NCI-H446 treated with DMSO at 0.1 percent for 48 hours (cell line): ENCODE data around the gene FASN.
"Not testable (repeated sequence)": the region's sequence is repeated elsewhere in the genome, so short reads cannot be mapped to it uniquely, and the experiment has no call there.

Experiments
- DNase-seq: peaks from one replicate; lab custom pipeline; 2025; lab: John Stamatoyannopoulos, UW

The FASN gene

GRCh38 chr17:82098169-82098938 is at the start of gene FASN:
FASN (minus strand) TSS chr17:82098236; CDS start chr17:82096445, 1,791 bp downstream.
- DNase-seq = peak; percentile 90

- DNase-seq = no peak
Observed at GRCh38 chr17:82146663-82147654, 48.9 kb upstream of the FASN start.

DNA sequence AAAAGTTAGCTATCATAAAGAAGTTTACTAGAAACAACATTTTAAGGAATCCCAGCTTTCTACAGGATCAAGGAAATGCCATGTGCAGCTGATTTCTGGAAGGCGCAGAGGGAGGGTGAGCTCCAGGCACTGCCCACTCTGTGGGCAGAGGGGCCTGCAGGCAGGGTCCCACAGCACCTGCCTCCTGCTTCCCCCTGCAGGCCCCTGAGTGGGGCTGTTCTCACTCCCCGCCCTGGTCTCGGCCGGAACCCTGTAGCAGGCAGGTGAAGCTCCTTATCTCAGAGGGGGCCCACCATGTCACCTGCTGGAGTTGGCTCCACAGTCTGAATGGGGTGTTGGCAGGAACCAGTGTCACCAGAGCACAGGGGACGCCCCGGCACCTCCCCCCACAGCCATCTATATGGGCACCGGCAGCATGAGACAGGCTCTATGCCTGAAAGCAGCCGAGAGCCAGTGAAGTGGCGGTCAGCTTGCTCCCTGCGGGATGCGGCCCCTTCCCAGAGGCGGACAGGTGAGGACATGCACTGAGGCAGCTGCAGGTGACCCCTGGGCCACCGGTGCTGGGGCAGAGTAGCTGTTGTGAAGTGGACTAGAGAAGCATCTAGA is 47.6 kb upstream of the FASN start:
- no peak for DNase-seq

DNA sequence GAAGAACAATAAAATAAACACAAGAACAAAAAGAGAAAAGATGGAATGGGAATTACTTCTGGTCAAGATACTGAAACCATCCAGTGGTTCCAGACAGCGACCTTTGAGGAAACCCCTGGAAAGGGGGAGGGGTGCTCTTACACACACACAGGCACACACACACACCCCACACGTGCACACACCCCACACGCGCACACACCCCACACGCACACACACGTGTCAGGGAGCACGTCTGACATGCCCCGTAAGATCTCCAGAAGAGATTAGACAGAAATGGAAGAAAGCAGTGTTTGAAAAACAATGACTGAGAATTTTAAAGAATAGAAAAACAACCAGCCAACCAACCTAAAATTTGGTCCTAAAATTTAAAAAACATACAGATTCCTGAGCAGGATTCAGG is 45.3 kb upstream of the FASN start:
- DNase-seq = no peak

DNA sequence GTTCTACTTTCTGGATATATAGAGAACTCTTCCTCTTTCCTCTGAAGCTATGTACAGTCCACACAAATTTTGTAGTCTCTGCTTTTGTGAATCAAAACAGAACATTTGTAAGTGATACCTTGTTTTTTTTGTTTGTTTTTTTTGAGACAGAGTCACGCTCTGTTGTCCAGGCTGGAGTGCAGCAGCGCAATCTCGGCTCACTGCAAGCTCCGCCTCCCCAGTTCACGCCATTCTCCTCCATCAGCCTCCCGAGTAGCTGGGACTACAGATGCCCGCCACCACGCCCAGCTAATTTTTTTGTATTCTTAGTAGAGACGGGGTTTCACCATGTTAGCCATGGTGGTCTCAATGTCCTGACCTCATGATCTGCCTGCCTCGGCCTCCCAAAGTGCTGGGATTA is 41.9 kb upstream of the FASN start:
- not testable (repeated sequence) for DNase-seq

DNA sequence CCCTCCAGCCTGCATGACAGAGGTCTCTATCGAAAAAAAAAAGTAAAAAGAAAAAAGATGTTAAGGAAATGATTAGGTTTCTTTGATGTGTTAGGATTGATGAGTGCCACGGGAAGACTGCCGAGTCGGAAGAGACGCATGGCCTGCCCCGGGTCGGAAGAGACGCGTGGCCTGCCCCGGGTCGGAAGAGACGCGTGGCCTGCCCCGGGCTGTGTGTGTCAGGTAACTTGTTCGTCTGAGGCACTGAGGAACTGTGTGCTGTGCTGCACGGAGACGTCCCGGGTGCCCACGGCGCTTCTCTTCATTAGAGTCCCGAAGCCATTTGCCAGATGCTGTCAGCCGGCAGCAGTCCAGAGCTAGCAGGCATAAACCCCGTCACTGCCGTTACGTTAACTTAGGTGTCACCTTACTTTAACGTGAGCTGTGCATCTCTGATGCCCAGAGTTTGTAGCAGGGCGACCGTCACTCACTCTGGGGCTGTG is 40.5 kb upstream of the FASN start:
- DNase-seq = no peak

DNA sequence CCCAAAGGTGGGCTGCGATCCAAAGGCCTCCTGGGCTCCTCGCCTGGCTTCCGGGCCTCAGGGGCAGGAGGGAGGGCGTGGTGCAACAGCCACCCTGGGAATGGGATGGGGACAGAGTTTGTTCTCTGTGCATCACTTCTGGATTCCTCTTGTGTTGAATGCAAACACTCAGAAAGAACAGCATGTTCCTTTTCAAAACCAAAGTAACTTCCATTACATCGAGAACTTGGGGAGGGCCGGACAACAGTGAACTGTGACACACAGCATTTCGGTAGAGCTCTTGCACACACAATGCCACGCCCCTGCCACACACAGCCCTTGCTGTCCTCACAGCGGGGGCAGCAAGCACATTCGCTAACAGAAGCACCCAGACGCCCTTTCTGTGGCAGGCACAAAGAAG is 36.1 kb upstream of the FASN start:
- DNase-seq = no peak

- not testable (repeated sequence) for DNase-seq
Observed at GRCh38 chr17:82133166-82133953, 35.3 kb upstream of the FASN start.

GRCh38 chr17:82129095-82129494 is 31.1 kb upstream of the FASN start:
- DNase-seq = no peak

DNA sequence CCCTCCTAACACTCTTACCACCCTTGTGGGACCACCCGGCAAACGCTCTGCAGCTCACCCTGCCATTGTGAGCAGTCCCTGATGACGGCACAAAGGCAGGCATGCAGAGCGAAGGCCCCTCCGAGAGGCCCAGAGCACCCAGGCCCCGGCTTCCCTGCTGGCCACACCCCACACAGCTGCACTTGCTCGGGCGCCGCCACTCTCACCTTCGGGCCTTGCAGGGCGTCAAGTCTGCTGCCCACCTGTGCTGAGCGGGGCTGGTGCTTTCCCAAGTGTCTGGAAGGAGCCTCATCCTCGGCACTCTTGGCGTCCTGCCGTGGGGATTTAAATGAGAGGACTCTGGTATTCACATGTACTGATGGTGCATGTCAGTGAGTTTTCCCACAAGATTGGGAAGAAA is 30.3 kb upstream of the FASN start:
- no peak for DNase-seq

GRCh38 chr17:82127704-82128103 is 29.7 kb upstream of the FASN start:
- DNase-seq = no peak

DNA sequence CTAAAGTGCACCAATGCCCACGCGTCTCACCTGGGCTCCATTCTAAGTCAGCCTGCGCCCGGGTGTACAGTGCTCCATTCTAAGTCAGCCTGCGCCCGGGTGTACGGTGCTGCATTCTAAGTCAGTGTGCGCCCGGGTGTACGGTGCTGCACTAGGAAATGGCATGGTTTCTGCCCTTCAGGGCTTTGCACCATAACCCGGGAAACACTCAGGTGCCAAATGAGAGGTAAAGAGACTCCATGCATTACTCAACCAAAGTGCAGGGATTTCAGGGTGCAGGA is 29.2 kb upstream of the FASN start:
- DNase-seq = no peak

DNA sequence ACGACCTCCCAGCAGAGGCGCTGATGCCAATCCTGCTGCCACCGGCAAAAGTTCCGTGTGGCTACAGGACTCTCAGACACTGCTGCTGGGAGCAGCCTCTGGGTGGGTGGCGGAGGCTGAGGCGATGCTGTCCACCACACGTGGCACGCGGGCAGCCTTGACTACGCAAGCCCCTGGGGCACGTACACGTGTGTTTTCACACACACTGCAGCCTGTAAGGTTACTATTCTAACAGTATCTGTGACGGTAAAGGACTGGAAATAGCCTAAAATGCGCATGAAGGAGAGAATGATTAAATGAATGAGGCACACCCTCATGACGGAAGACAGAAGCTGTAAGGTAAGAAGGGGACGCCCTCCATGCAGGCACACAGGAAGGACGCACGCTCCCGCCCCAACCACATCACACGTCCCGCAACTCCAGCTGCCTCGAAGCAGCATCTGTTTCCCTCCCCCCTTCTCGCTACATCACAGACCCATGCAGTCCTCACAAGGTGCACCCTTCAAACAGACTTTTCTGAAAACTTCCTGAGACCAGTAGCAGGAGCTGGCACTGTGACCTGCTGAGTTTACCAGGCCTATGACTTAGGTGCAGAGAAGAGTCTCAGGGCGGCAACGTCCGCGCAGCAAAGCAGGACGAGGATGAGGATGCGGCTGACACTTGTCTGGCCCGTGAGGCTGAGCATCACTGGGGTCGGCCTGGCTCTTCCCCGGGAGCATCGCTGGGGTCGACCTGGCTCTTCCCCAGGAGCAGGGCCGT is 28.7 kb upstream of the FASN start:
- no peak for DNase-seq

DNA sequence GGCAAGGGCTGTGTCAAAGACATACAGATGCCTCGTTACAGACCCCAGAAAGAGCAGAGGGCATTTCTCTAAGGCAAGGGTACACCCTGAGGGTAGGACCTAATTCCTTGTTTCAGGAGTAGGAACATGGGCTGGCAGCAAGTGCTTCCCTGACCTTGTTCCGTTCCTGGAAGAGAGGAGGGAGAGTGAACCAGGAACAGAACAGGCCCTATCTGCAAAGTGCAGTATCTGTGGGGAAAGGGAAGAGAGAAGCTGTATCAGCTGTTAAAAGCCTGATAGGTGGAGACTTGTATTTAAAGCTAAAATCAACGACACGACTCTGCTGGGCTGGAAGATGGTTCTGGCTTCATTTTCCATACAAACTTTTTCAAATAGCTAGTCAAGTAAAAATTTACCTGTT is 26.1 kb upstream of the FASN start:
- no peak for DNase-seq

GRCh38 chr17:82121660-82122629 is 23.9 kb upstream of the FASN start:
- DNase-seq = no peak

DNA sequence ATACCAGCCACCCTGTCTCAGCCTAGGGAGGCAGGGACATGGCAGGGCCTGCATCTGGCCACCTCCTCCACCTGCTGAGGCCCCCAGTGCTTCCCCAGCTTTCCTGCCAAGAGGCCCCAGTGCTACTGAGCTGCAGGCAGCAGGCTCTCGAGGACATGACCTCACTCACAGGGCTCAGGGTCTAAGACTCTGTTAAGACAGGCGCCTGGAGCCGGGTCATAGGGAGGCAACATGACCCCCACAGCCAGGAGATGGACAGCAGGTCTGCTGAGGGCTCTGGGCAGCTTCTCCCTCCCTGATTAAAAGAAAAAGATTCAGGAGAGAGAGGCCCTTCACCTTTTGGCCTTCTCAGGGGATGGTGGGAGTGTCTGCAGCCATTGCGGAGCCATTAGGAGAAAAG is 23.2 kb upstream of the FASN start:
- DNase-seq = no peak

GRCh38 chr17:82120148-82120547 is 22.1 kb upstream of the FASN start:
- no peak for DNase-seq

GRCh38 chr17:82118815-82119380 is 20.9 kb upstream of the FASN start:
- DNase-seq = no peak

- DNase-seq = no peak
Observed at GRCh38 chr17:82118168-82118814, 20.3 kb upstream of the FASN start.
